Tibial artery (tissue), 4 donors: ENCODE measurements around the gene WDR49.

Source experiments
- DNase-seq, 2 donors: peaks; one replicate each; pipeline ENCODE4 v3.0.0-alpha.2; 2019
- H3K27ac ChIP-seq, 2 donors: fragments of 200-600 bp; sonication (generic) in 1 of 2; 1 replicate in 1 of 2; 2 replicates in 1 of 2; pipeline ENCODE4 v1.5.1; 2018 to 2019; ENCODE audit warnings: mild to moderate bottlenecking in 1 of 2
- H3K27me3 ChIP-seq, 2 donors: fragments of 200-600 bp; sonication (generic) in 1 of 2; one replicate each; pipeline versions ENCODE4 v1.5.1 to v1.6.0; 2016 to 2019
- H3K36me3 ChIP-seq, 3 donors: fragments of 200-600 bp; sonication (generic) in 2 of 3; one replicate each; pipeline ENCODE4 v1.5.1; 2016 to 2019; ENCODE audit warnings: mild to moderate bottlenecking in 2 of 3
- H3K4me1 ChIP-seq, 4 donors: fragments of 200-600 bp; sonication (generic) in 2 of 4; 1 replicate in 3 of 4; 2 replicates in 1 of 4; pipeline ENCODE4 v1.5.1; 2016 to 2019
- H3K4me3 ChIP-seq, 2 donors: fragments of 200-600 bp; sonication (generic) in 1 of 2; 1 replicate in 1 of 2; 2 replicates in 1 of 2; pipeline ENCODE4 v1.5.1; 2018 to 2019; ENCODE audit warnings: mild to moderate bottlenecking in 2 of 2
- H3K9me3 ChIP-seq, 3 donors: fragments of 200-600 bp; sonication (generic) in 1 of 3; one replicate each; pipeline ENCODE4 v1.5.1; 2016 to 2019
- intact Hi-C: fragments of 100-400 bp; cut with DNase I; formaldehyde crosslinking; loops from one replicate; pipeline ENCODE4 v1.15.0; 2023; ENCODE audit warnings: low total_unique reads
- TF ChIP-seq, protein P1 (sequence below), 2 experiments: fragments of 200-600 bp in 1 of 2; fragments of 450-650 bp in 1 of 2; IDR thresholded peaks; one replicate each; pipeline ENCODE4 v1.5.1; 2017 to 2019; ENCODE audit warnings: antibody characterized with exemption in 2 of 2, mild to moderate bottlenecking in 1 of 2, moderate library complexity in 1 of 2

The WDR49 gene

GRCh38 chr3:167606836-167607235 lies 46.9 kb downstream of the WDR49 start:
- TF ChIP-seq, protein P1, sequence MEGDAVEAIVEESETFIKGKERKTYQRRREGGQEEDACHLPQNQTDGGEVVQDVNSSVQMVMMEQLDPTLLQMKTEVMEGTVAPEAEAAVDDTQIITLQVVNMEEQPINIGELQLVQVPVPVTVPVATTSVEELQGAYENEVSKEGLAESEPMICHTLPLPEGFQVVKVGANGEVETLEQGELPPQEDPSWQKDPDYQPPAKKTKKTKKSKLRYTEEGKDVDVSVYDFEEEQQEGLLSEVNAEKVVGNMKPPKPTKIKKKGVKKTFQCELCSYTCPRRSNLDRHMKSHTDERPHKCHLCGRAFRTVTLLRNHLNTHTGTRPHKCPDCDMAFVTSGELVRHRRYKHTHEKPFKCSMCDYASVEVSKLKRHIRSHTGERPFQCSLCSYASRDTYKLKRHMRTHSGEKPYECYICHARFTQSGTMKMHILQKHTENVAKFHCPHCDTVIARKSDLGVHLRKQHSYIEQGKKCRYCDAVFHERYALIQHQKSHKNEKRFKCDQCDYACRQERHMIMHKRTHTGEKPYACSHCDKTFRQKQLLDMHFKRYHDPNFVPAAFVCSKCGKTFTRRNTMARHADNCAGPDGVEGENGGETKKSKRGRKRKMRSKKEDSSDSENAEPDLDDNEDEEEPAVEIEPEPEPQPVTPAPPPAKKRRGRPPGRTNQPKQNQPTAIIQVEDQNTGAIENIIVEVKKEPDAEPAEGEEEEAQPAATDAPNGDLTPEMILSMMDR (IDR thresholded peaks at IDR 0.05): no peak
- H3K4me1 ChIP-seq: no peaks in the 10 kb centered on the region
- intact Hi-C loops: no loop called here

GRCh38 chr3:167605871-167606270 lies 47.9 kb downstream of the WDR49 start:
- intact Hi-C loops: no loop called here
- Histone ChIP-seq H3K4me3 (no peak overlapping the region), H3K9me3 (no peaks in the 10 kb centered on the region), H3K27ac (no peak overlapping the region), H3K4me1 (no peaks in the 10 kb centered on the region), H3K36me3 (no peaks in the 10 kb centered on the region), H3K27me3 (no peaks in the 10 kb centered on the region)
- no peak for DNase-seq
- TF ChIP-seq, protein P1 (IDR thresholded peaks at IDR 0.05): no peak

More at GRCh38 chr3:167606836-167607235, 46.9 kb downstream of the WDR49 start:
- Histone ChIP-seq H3K36me3 (no peaks in the 10 kb centered on the region), H3K27me3 (no peaks in the 10 kb centered on the region), H3K27ac (no peak overlapping the region), H3K4me3 (no peak overlapping the region), H3K9me3 (no peaks in the 10 kb centered on the region)
- no peak for DNase-seq

- TF ChIP-seq, protein P1 (IDR thresholded peaks at IDR 0.05): no peak
- Histone ChIP-seq H3K4me3 (no peak overlapping the region), H3K9me3 (no peaks in the 10 kb centered on the region), H3K36me3 (no peaks in the 10 kb centered on the region), H3K27me3 (no peaks in the 10 kb centered on the region), H3K4me1 (no peaks in the 10 kb centered on the region), H3K27ac (no peak overlapping the region)
- DNase-seq: no peak
- intact Hi-C loops: no loop called here
Observed at GRCh38 chr3:167602041-167602440, 51.7 kb downstream of the WDR49 start.

GRCh38 chr3:167587651-167588050 lies 66.1 kb downstream of the WDR49 start:
- no peak overlapping the region for H3K4me3 ChIP-seq
- no peaks in the 10 kb centered on the region for H3K4me1 ChIP-seq
- TF ChIP-seq, protein P1 (IDR thresholded peaks at IDR 0.05): no peak
- intact Hi-C loops: no loop called here
- H3K9me3 ChIP-seq: no peaks in the 10 kb centered on the region
- no peak overlapping the region for H3K27ac ChIP-seq
- H3K27me3 ChIP-seq: no peaks in the 10 kb centered on the region
- H3K36me3 ChIP-seq: no peaks in the 10 kb centered on the region
- no peak for DNase-seq

DNA sequence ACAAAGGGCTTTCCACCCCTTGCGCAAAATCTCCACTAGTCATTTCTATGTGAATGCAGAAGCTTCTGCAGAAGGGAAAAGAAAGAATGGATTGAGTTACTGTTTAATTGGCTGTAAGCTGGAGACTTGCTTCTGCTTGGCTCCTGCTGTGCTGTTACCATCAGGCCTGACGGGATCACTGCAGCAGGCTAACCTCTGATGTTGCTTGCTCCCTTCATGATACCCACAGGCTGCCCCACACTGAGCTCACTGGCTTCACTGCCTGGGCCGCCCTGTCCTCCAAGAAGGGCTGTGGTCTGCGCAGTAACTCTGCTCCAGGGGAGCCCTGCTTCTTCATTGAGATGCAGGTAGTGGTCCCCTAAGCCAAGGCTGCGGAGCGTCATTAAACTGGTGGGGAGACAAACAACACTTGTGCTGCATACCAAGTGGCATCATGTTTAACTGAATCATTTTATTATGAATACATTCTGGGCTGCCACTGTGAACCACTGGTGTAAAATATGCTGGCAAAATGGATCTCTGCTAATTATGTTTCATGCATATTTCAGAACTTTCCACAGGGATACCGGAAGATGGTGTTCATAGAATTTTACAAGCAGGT lies 78.6 kb downstream of the WDR49 start:
- H3K27ac ChIP-seq: no peak overlapping the region
- no peaks in the 10 kb centered on the region for H3K4me1 ChIP-seq
- H3K27me3 ChIP-seq: no peaks in the 10 kb centered on the region
- no peak for DNase-seq
- no peaks in the 10 kb centered on the region for H3K36me3 ChIP-seq
- H3K4me3 ChIP-seq: no peak overlapping the region
- intact Hi-C loops: no loop called here
- H3K9me3 ChIP-seq: no peaks in the 10 kb centered on the region
- TF ChIP-seq, protein P1 (IDR thresholded peaks at IDR 0.05): no peak

GRCh38 chr3:167572991-167573390 lies 80.8 kb downstream of the WDR49 start:
- H3K27ac ChIP-seq: no peak overlapping the region
- no peaks in the 10 kb centered on the region for H3K4me1 ChIP-seq
- H3K36me3 ChIP-seq: no peaks in the 10 kb centered on the region
- H3K9me3 ChIP-seq: no peaks in the 10 kb centered on the region
- TF ChIP-seq, protein P1 (IDR thresholded peaks at IDR 0.05): no peak
- intact Hi-C loops: no loop called here
- no peaks in the 10 kb centered on the region for H3K27me3 ChIP-seq
- no peak overlapping the region for H3K4me3 ChIP-seq
- no peak for DNase-seq
